AG04450 (cell line): Measurements from ENCODE around the gene GALNT6. TPM values are rescaled to one million over a fixed set of nuclear protein-coding genes. Genes with fewer than 3 reads are reported as not detected.

Experiments
- CTCF ChIA-PET: fragments of 300-600, 350-600 bp; formaldehyde crosslinking; extraction: SDS; loops from one replicate; lab custom pipeline; 2022; ENCODE audit warnings: antibody characterized with exemption, inconsistent platforms; lab: Charles Lee
- POLR2A ChIA-PET: fragments of 350-600 bp; formaldehyde crosslinking; extraction: SDS; loops from one replicate; lab custom pipeline; 2021; ENCODE audit warnings: antibody characterized with exemption, inconsistent platforms; lab: Yijun Ruan, JAX
- DNase-seq: peaks from one replicate; pipeline ENCODE4 v3.0.0-alpha.2; 2011; ENCODE audit warnings: low read depth, low spot score
- H3K27ac ChIP-seq: one replicate; pipeline ENCODE4 v1.5.1; 2012; ENCODE audit warnings: low read depth, low read length, control low read depth
- H3K27me3 ChIP-seq: one replicate; pipeline ENCODE4 v1.6.0; 2012; ENCODE audit warnings: low read length; ENCODE audit not compliant: control insufficient read depth, insufficient read depth
- H3K4me3 ChIP-seq: 2 replicates; pipeline ENCODE4 v1.5.1; 2011; ENCODE audit warnings: mild to moderate bottlenecking, low read depth, low read length, control low read depth
- H3K9me3 ChIP-seq: 2 replicates; pipeline ENCODE4 v1.5.1; 2012; ENCODE audit warnings: low read length; ENCODE audit not compliant: control insufficient read depth, insufficient read depth
- CTCF ChIP-seq: IDR thresholded peaks from 2 replicates; pipeline ENCODE4 v1.5.1; 2011; ENCODE audit warnings: low read depth, low read length, control low read depth, inconsistent platforms
- polyA plus RNA-seq: library from polyadenylated mRNA; depleted of rRNA; stranded (reverse); fragments of >200 nt; gene quantifications from 2 replicates; pipeline ENCODE4 v1.2.3, GENCODE V29; 2011

The GALNT6 gene
- polyA plus RNA-seq, 1 experiment, result 31.1 TPM

GRCh38 chr12:51430196-51430895 lies 39.1 kb upstream of the GALNT6 start:
- Histone ChIP-seq H3K4me3 (no peak overlapping the region), H3K9me3 (no peaks in the 10 kb centered on the region), H3K27ac (no peak overlapping the region), H3K27me3 (no peaks in the 10 kb centered on the region)
- no peak for TF ChIP-seq CTCF
- no peak for DNase-seq
- POLR2A ChIA-PET, result interaction anchor here (1.4 kb wide), 1 partner anchor 384 kb away, joined by 3 read pairs; no protein-coding TSS in a partner anchor
- CTCF ChIA-PET, result interaction anchor here (0.6 to 1.6 kb wide), 4 partner anchors 9 to 463 kb away, joined by 3 to 5 read pairs (median 4); no protein-coding TSS in a partner anchor

GRCh38 chr12:51429700-51430099 lies 38.5 kb upstream of the GALNT6 start:
- CTCF ChIA-PET, result interaction anchor here (0.6 to 1.6 kb wide), 4 partner anchors 9 to 464 kb away, joined by 3 to 5 read pairs (median 4); no protein-coding TSS in a partner anchor
- Histone ChIP-seq H3K9me3 (no peaks in the 10 kb centered on the region; the same call in 1 of the 2 replicates), H3K27me3 (no peaks in the 10 kb centered on the region), H3K4me3 (no peak overlapping the region), H3K27ac (peak overlapping the region; percentile 2)
- no peak for DNase-seq
- POLR2A ChIA-PET, result interaction anchor here (1.4 kb wide), 1 partner anchor 384 kb away, joined by 3 read pairs; no protein-coding TSS in a partner anchor
- no peak for TF ChIP-seq CTCF

- no peak overlapping the region for H3K4me3 ChIP-seq
- POLR2A ChIA-PET, result no interaction called here
- no peaks in the 10 kb centered on the region; the same call in 1 of the 2 replicates for H3K9me3 ChIP-seq
- no peaks in the 10 kb centered on the region for H3K27me3 ChIP-seq
- no peak overlapping the region for H3K27ac ChIP-seq
- no peak for DNase-seq
- CTCF ChIA-PET, result interaction anchor here (0.8 to 1.1 kb wide), 2 partner anchors 9 to 447 kb away, joined by 3 read pairs; no protein-coding TSS in a partner anchor
- no peak for TF ChIP-seq CTCF
Measured at GRCh38 chr12:51428256-51428655, 37.0 kb upstream of the GALNT6 start.

- Histone ChIP-seq H3K4me3 (peak within 1 kb of the TSS; percentile 83), H3K27ac (no peak within 1 kb of the TSS), H3K27me3 (no peaks in the 10 kb centered on the region), H3K9me3 (no peaks in the 10 kb centered on the region; the same call in 1 of the 2 replicates)
- peak; percentile 83 for TF ChIP-seq CTCF
- CTCF ChIA-PET, result interaction anchor here (0.6 to 7.3 kb wide), 15 partner anchors 11 to 499 kb away, joined by 3 to 142 read pairs (median 3); no protein-coding TSS in a partner anchor
- POLR2A ChIA-PET, result no interaction called here
- peak; percentile 66 for DNase-seq
Measured at GRCh38 chr12:51424662-51425539, 33.7 kb upstream of the GALNT6 start, which contains the start of gene SLC4A8. Gene SLC4A8, plus strand, starts transcription at chr12:51424831. Its CDS starts 157 bp downstream, at chr12:51424988.
